DLD1 (cell line): ENCODE data around the gene JMJD1C.

ENCODE experiments used
- in situ Hi-C: cut with HindIII; loops from 2 replicates; pipeline ENCODE4 v1.10.0; 2017; ENCODE audit warnings: low sequenced_read_pairs

JMJD1C gene

GRCh38 chr10:63438506-63439498 lies 27.0 kb downstream of the JMJD1C start:
- in situ Hi-C loops = loop anchor here (5.0 kb wide), 1 partner anchor 37 kb away; no protein-coding TSS in a partner anchor

DNA sequence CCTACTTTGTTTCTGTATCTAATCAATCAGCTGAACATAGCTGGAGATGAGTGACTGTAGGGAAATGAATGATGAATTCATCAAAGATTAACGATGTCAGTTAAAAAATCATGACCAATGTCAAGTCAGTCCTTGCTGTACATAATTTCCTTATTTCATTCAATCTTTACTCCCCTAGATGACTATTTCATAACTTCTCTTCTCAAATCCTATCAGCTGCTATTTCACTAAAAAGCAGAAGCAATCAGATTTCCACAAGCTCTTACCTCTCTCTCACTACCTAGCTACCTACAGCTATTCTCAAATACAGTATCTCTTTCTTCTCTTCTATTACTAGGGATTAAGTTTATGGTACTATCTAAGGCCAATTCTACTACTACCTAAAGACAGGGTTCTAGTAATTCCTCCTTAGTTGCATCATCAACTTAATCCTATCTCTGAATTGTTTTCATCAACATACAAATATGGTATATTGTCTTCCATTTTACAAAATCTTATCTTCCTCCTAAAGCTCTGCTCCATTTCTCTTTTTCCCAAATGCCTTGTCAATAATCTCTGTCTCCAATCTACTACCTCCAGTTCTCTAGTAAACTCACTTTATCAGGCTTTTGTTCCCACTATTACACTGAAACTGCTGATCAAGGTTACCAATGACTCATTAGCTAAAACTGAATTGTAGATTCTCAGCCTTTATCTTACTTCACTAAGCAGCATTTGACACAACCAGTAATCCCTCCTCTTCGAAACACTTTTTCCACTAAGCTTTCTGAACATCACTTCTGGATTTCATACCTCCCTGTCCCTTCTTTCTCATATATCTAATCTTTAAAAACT lies 28.4 kb downstream of the JMJD1C start:
- in situ Hi-C loops = loop anchor here (5.0 kb wide), 1 partner anchor 35 kb away; no protein-coding TSS in a partner anchor

- in situ Hi-C loops = loop anchor here (5.0 kb wide), 1 partner anchor 34 kb away; no protein-coding TSS in a partner anchor
Observed at GRCh38 chr10:63436225-63436624, 29.6 kb downstream of the JMJD1C start.

DNA sequence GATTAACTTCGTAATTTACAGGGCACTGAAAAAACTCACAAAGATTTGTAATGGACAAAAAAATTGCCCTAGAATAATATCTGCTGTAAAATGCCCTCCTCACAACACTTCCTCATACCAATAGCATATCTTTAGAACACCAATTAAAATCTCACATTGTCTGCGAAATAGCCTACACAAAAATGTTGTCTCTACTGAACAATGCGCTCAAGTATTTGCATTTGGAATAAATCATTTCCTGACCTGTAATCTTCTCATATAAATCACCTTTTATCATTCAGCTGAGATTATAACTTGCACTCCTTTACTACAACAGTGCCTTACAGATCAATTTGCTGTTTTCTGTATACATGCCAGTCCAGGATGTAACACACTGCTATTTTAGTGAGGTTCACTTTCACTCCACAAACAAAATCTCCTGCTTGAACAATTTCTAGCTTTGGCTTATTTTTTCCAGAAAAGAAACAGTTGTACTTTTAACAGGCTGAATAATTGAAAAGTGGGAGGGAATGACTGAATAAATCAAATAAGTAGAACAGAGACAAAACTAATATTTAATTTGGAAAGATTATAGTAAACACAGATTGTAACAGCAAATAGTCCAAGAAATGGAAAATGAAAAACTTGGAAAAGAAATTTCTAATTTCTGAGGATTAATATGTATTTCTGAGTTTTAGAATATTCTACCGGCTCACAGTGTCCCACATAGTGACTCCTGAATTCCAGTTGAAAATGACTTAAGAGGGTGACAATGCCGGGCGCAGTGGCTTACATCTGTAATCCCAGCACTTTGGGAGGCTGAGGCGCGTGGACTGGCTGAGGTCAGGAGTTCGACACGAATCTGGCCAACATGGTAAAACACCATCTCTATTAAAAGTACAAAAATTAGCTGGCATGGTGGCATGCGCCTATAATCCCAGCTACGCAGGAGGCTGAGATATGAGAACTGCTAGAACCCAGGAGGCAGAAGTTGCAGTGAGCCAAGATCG lies 30.6 kb downstream of the JMJD1C start:
- in situ Hi-C loops = loop anchor here (5.0 kb wide), 1 partner anchor 33 kb away; no protein-coding TSS in a partner anchor

GRCh38 chr10:63431962-63432797 lies 33.6 kb downstream of the JMJD1C start:
- in situ Hi-C loops = no loop called here

GRCh38 chr10:63430999-63431356 lies 34.8 kb downstream of the JMJD1C start:
- in situ Hi-C loops = no loop called here

DNA sequence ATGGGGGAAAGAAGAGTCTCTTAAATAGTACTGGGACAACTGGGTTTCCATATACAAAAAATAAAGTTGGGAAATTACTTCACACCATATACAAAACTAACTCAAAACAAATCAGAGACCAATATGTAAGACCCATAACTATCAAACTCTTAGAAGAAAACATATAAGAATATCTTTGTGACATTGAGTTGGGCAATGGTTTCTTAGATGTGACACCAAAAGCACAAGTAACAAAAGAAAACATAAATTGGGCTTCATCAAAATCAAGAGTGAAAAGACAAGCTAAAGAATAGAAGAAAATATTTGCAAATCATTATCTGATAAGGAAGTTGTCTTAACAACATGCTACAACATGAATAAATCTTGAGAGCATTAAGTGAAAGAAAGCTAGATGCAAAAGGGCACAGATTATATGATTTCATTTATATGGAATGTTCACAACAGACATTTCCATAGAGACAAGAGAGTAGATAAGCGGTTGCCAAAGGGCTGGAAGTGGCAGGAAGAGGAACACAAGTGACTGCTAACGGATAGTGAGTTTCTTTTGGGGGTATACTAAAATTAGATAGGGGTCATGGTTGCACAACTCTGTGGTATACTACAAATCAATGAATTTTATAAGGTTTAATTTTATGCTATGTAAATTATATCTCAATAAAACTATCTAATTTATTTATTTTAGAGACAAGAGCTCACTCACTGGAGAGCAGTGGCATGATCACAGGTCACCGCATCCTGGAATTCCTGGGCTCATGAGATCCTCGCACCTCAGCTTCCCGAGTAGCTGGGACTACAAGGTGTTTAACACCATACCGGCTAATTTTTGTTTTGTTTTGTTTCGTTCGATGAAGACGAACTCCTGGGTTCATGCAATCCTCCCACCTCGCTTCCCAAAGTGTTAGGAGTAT lies 35.4 kb downstream of the JMJD1C start:
- in situ Hi-C loops = no loop called here

DNA sequence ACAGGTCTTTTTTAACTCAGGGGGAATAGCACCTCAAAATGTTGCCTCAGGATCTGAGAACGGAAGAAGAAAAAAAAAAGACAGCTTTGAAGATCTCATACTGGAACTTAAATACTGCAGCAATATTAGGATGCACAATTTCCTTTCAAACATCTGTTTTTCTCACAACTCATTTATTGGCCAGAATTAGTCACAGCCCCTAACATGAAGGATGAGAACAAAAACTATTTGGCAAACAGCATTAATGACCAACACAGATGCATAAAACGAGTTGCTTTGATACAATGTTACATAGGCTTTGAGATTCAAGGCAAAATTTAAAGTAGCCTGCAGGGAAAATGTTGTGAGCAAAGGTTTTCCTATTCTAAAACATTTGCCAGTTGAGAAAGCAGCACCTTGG lies 36.5 kb downstream of the JMJD1C start:
- in situ Hi-C loops = no loop called here

DNA sequence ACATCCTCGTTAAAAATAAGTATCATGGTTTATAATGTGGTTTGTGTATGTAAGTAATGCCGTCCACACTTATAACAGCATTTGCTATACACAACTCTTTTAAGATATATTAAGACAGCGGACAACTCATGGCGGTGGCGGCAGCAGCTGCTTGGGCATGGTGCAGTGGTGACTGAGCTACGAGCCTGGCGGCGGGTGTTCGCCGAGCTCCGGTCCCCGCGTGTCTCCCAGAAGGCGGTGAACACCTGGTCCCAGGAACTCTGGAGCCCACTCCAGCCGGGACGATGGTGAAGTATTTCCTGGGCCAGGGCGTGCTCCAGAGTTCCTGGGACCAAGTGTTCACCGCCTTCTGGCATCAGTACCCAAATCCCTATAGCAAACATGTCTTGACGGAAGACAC lies 38.8 kb downstream of the JMJD1C start:
- in situ Hi-C loops = no loop called here

DNA sequence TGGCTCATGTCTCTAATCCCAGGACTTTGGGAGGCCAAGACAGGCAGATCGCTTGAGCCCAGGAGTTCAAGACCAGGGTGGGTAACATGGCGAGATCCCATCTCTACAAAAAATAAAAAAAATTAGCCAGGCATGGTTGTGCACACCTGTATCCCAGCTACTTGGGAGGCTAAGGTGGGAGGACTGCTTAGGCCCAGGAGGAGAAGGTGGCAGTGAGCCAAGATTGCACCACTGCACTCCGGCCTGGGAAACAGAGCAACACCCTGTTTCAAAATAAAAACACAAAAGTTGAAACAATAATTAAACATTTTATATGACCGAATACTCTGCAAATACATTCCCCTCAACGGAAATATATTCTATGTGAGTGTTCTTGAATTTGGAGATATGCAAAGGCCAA lies 40.3 kb downstream of the JMJD1C start:
- in situ Hi-C loops = no loop called here

DNA sequence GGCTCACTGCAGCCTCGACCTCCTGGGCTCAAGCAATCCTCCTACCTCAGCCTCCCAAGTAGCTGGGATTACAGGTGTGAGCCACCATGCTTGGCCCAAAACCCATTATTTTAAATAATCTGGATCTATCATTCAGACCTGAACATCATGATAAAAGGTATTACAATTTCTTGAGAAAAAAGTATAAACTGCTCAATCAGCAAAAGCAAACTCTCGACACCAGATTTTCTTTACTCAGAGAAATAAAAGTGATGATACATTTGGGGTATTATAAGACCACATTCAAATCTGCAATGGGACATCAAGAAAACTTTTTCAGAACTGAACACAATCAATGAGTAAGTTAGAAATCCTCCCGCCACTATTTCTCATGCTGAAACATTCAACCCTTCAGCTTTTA lies 41.2 kb downstream of the JMJD1C start:
- in situ Hi-C loops = no loop called here

GRCh38 chr10:63423494-63423893 lies 42.3 kb downstream of the JMJD1C start:
- in situ Hi-C loops = no loop called here

DNA sequence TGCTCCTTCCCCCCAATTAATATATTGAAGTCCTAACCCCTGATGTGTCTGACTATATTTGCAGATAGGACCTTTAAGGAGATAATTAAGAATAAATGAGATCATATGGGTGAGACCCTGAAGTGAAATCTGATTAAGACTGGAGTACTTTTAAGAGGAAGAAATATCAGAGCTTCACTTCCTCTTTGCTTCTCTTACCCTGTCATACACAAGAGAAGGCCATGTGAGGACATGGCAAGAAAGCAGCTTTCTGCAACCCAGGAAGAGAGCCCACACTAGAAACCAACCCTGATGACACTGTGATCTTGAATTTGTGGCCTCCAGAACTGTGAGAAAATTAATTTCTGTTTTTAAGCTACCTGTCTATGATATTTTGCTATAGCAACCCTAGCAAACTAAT lies 44.2 kb downstream of the JMJD1C start:
- in situ Hi-C loops = no loop called here

DNA sequence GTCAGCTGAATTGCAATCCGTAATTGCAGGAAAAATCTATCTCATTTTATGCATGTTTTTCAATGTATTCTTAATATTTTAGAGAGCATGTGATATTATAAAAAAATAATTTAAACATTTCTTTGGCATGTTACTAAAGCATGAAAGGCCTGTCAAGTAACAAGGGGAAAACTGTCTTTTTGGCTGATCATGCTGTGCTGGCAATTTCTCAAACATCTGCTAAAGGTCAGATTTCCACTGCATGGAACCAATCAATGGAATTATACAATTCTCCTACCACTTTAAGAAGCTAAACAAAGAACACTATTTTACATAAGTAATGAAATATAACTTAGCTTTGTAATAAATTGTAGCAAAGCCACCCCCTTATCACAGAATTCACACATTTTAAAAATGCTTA lies 49.4 kb downstream of the JMJD1C start:
- in situ Hi-C loops = no loop called here

DNA sequence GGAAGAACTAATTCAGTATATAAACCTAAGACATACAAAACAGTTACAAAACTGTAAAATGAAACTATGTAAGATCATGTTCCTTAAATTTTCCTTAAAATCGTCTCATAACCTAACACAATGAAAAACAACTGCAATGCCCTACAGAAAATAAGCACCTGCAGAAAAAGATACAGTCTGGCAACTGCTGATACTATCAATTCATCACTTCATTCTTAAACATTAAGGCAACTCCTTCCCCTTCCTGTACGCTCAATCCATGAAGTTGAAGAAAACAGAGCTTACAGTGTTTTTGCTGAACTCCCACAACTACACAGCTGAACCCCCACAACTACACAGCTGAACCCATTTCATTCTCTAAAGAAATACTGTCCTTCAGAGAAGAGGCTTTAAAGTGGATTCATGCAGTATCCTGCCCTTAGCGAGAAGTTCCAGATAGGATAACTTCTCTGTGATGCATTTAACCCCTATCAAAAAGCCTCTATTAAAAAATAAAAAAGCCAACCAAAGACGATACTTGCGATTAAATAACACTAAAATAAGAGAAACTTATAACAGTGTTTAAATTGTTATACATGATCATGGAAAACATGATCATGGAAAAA lies 50.0 kb downstream of the JMJD1C start:
- in situ Hi-C loops = no loop called here

- in situ Hi-C loops = no loop called here
Observed at GRCh38 chr10:63414481-63415260, 51.1 kb downstream of the JMJD1C start.

- in situ Hi-C loops = no loop called here
Observed at GRCh38 chr10:63413429-63413828, 52.3 kb downstream of the JMJD1C start.
